DMS 273 treated with DMSO at 0.1 percent for 48 hours (cell line): ENCODE data around the gene FBXL4.
"Not testable (repeated sequence)": the region's sequence is repeated elsewhere in the genome, so short reads cannot be mapped to it uniquely, and the experiment has no call there.

Experiments used
- DNase-seq: peaks from one replicate; lab custom pipeline; 2025; lab: John Stamatoyannopoulos, UW

FBXL4 gene

DNA sequence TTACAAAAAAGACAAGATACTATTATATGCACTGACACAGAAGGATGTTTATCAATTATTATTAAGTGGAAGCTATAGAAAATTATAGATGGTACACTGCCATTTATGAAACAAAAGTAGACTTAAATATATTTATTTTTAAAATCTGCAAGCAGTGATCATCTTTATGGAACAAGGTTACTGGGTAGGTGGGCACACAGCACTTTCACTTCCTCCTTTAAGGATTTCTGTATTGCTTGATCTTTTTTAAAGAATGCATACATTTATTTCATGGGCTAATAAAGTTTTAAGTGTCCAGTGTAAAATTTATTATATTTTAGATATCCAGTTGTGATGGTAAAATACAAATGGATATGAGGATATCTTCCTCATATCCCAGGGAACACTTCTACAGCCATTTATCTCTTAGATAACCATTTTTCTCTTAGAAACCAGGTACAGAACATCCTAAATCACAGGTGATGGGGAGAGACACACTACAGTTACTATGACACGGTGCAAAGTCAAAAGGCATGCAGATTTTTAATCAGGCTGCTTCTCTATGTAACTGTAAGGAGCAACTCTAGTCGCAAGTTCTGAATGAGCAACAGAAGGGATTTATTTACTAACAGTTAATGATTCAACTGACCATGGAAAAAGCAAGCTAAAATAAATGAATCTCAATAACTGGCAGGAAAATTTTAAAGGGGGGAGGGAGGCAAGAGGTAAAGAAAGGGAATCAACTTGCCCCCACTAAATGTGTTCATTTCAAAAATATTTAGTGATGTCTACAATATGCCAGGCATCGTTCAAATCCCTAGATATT lies 2.2 kb downstream of the FBXL4 start:
- no peak for DNase-seq

DNA sequence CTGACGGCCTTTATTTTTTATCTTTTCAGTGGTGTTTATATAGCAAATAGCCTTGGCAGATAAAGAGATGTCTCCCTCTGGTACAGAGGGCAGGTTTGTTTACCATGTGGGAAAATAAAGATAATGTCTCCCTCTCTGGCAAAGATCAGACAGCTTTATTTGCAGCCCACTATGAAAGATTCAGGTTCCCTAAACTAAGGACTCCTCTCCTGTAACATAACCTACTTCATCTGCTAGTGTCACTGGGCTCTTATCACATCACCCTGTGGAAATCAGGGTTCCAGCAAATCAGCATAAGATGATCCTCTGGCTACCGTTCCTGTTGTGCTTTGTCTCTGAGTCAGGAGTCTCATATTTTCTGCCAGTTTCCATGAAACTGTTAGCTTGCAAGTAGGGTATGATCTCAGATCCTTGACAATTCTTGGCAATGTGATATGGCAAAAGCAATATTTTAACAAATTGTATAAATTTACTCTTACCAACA lies 3.1 kb downstream of the FBXL4 start:
- DNase-seq, result no peak

DNA sequence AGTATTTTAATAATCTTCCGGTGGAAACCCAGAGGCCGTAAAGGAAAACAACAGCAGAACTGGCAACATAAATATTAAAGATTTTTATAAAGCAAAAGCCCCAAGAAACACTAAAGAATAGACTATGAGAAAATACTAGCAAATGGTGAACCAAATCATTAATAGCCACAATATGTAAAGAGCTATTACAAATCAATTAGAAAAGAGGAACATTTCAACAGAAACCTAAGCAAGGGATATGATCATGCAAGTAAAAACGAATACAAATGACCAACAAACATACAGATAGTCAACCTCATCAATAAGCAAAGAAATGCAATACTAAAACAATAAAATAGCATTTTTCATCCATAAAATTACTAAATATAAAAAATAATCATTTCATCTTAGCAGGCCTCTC lies 3.6 kb downstream of the FBXL4 start:
- no peak for DNase-seq

DNA sequence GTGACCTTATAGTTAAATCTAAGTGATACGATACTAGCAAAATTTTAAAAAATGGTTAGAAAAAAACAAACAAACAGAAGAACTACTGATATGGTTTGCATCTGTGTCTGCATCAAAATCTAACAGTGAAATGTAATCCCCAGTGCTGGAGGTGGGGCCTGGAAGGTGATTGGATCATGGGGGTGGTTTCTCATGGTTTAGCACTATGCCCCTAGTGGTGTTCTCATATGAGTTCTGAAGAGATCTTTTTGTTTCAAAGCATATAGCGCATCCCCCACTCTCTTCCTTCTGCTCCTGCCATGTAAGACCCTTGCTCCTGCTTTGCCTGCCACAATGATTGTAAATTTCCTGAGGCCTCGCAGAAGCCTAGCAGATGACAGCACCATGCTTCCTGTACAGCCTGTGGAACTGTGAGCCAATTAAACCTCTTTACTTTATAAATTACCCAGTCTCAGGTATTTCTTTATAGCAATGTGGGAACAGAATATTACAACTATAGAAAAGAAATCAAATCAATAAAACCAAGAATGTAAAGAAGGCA lies 5.4 kb downstream of the FBXL4 start:
- DNase-seq, result no peak

GRCh38 chr6:98941319-98941718 lies 6.4 kb downstream of the FBXL4 start:
- DNase-seq, result no peak

DNA sequence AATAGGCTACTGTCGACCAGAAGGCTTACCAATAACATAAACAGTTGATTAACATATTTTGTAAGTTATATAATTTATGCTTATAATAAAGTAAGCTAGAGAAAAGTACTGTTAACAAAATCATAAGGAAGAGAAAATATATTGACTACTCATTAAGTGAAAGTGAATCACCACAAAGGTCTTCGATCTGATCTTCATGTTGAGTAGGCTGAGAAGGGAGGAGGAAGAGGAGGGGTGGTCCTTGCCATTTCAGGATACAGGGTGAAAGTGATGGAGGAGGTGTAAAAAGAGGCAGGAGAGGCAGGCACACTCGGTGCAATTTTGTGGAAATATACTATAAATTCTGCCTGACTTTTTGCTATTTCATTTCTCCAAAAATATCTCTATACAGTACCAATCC lies 10.4 kb downstream of the FBXL4 start:
- no peak for DNase-seq

DNA sequence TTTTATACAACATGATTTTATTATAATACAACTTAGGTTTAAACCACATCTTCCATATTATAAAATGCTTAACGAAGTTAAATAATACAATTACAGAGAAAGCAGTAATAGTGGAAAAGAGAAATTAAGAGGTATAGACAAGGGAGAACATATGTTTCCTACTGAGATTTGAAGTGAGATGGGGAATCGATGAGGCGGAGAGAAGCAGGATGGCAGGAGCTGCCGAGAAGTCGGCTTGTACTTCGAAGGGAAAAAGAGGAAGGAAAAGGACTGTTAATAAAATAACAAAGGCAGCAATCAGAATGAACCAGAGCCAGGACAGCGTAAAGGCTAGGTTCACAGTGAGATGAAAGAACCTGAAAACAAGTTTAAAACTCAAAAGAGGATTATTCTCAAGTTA lies 15.4 kb downstream of the FBXL4 start:
- DNase-seq, result no peak

GRCh38 chr6:98931696-98932095 lies 16.1 kb downstream of the FBXL4 start:
- no peak for DNase-seq

DNA sequence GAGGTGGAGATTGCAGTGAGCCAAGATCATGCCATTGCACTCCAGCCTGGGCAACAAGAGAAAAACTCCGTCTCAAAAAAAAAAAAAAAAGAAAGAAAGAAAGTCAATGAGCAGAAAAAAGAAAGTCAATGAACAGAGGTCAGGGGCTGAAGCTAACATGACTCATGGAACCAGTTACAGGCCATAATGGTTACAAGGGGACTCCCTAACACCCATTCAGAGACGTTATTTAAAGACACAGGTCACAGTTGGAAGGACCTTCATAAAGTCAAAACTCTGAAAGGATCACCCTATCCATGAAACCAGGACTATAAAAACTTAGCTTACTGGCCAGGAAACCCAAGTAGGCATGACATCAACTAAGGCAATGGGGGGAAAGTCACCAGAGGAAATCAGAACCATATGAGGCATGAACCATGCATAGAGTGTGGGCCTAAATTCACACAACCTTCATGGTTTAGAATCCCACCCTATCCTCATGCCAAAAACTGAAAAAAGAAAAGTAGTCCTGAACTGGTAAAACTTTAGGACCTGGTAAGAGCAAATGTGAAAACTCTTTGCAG lies 18.2 kb downstream of the FBXL4 start:
- DNase-seq, result no peak

GRCh38 chr6:98928688-98929087 lies 19.1 kb downstream of the FBXL4 start:
- DNase-seq, result no peak

GRCh38 chr6:98927534-98927933 lies 20.2 kb downstream of the FBXL4 start:
- DNase-seq, result peak; percentile 5

GRCh38 chr6:98925831-98926230 lies 21.9 kb downstream of the FBXL4 start:
- DNase-seq, result no peak

GRCh38 chr6:98924647-98925046 lies 23.1 kb downstream of the FBXL4 start:
- DNase-seq, result no peak

GRCh38 chr6:98920904-98921431 lies 26.8 kb downstream of the FBXL4 start:
- DNase-seq, result no peak

GRCh38 chr6:98910946-98911345 lies 36.8 kb downstream of the FBXL4 start:
- DNase-seq, result not testable (repeated sequence)

DNA sequence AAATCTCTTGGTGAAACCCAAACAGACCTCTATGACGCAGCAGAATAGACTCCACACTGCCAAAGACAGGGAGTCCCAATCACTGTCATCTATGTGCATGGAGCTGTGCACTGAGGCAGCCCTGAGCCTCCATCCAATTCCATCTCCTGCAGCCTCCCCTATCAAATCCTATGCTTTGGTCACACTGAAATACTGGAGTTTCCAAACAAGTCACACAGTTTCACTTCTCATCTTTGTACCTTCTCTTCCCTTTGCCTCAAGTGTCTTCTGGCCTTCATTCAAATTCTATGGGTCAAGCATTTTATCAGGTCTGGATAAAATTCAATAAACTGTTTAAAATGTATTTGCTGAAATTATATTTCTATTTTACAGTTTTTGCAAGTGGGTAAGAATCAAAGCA lies 38.5 kb downstream of the FBXL4 start:
- DNase-seq, result no peak

DNA sequence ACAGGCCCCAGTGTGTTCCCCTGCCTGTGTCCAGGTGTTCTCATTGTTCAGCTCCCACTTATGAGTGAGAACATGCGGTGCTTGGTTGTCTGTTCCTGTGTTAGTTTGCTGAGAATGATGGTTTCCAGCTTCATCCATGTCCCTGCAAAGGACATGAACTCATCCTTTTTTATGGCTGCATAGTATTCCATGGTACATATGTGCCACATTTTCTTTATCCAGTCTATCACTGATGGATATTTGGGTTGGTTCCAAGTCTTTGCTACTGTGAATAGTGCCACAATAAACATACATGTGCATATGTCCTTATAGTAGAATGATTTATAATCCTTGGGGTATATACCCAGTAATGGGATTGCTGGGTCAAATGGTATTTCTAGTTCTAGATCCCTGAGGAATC lies 41.4 kb downstream of the FBXL4 start:
- not testable (repeated sequence) for DNase-seq

DNA sequence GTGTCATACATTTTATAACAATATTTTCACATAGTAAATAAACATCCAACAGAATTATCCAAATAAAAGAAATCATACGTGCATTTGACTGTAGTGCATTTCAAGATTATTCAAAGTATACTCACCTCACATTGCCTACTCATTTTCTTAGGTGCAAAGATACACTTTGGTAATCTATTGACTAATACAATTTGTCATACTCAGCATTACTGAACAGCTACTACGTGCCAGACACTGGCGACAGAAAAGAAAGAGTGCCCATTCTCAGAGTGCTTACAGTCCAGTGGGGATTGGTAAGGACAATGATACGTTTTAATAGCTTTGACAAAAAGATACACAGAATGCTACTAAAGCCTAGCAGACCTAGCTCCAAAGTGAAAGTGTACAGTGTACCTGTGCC lies 42.0 kb downstream of the FBXL4 start:
- DNase-seq, result no peak

- DNase-seq, result no peak
Measured at GRCh38 chr6:98904096-98904495, 43.6 kb downstream of the FBXL4 start.

GRCh38 chr6:98900706-98901105 lies 47.0 kb downstream of the FBXL4 start:
- no peak for DNase-seq

GRCh38 chr6:98894810-98895209 lies 52.9 kb downstream of the FBXL4 start:
- no peak for DNase-seq

- no peak for DNase-seq
Measured at GRCh38 chr6:98887650-98888049, 60.1 kb downstream of the FBXL4 start.

DNA sequence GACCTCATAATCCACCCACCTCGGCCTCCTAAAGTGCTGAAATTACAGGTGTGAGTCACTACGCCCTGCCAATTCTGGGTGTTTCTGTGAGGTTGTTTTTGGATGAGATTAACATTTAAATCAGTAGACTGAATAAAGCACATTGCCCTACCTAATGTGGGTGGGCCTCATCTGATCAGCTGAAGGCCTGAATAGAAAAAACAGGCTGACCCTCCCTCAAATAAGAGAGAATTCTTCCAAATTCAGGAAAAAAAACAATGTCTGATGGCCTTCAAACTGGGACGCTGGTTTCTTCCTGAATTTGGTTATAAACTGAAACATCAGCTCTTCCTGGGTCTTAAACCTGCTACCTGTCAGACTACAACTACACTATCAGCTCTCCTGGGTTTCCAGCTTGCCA lies 62.4 kb downstream of the FBXL4 start:
- no peak for DNase-seq
